ENCODE data around the gene ZBTB39.

The ZBTB39 gene

DNA sequence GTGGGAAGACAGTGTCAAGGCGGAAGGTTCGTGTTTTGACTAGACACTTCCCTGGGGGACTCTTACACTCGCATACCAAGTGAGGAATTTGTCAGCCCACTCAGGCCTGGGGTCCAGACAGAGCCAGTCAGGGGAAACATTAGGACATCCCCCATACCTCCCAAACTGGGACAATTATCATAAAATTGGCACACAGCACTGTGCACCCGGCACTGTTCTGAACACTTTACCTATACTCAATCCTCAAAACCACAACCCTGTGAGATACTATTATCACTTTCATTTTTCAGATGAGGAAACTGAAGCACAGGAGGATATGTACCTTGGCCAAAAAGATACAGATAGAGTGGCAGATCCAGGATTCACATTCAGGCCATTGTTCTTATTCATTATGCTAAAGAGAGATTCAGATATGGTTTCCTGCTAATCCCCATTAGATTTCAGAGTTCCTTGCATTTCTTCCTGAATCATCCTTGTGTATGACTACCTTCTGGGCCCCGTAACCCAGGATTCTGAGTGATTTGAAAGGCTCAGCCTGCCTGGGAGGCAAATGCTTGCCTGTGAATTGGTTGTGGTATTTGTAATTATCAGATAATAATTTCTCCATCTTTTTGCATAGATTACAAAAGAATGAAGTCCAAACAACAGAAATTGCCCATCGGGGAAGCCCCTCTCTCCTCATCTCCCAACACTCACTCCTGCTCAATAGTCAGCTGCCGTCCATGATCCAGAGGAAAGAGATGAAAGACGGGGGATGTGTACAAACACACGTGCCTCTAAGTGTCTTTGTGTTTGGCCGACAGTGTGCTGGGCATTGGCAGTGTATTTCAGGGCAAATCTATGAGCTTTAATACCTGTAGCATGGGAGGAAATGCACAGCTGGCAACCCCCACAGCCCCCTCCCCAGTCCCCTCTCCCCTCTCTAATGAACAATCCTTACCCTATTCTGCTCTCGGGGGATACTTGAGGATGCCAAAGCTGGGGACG is 5.4 kb upstream of the ZBTB39 start:
- H3K4me3 ChIP-seq (ENCODE audit: low read length) = no peak overlapping the region
- no peak overlapping the region for H3K4me2 ChIP-seq (ENCODE audit: low read length)
- H3K4me1 ChIP-seq (ENCODE audit: control insufficient read depth, insufficient read depth, low read length) = peaks cover 7% of the 10 kb centered on the region
- peaks cover 49% of the 10 kb centered on the region for H3K27me3 ChIP-seq (ENCODE audit: control insufficient read depth, insufficient read depth, low read length)
- H3K9ac ChIP-seq (ENCODE audit: low read depth, low read length) = no peak overlapping the region
- H3K9me3 ChIP-seq (replicated peaks; ENCODE audit: low read length) = no peaks in the 10 kb centered on the region
- no peaks in the 10 kb centered on the region for H3K36me3 ChIP-seq (ENCODE audit: insufficient read depth, low read length)

- Histone ChIP-seq H3K4me3 (ENCODE audit: low read length) (no peak overlapping the region), H3K4me2 (ENCODE audit: low read length) (no peak overlapping the region), H3K36me3 (ENCODE audit: insufficient read depth, low read length) (no peaks in the 10 kb centered on the region), H3K27me3 (ENCODE audit: control insufficient read depth, insufficient read depth, low read length) (peaks cover 39% of the 10 kb centered on the region), H3K9ac (ENCODE audit: low read depth, low read length) (no peak overlapping the region), H3K9me3 (replicated peaks; ENCODE audit: low read length) (no peaks in the 10 kb centered on the region), H3K4me1 (ENCODE audit: control insufficient read depth, insufficient read depth, low read length) (peaks cover 9% of the 10 kb centered on the region)
Observed at GRCh38 chr12:57010627-57011247, 4.4 kb upstream of the ZBTB39 start.

GRCh38 chr12:57009949-57010626 is 3.7 kb upstream of the ZBTB39 start:
- Histone ChIP-seq H3K4me2 (ENCODE audit: low read length) (no peak overlapping the region), H3K27me3 (ENCODE audit: control insufficient read depth, insufficient read depth, low read length) (peaks cover 33% of the 10 kb centered on the region), H3K9ac (ENCODE audit: low read depth, low read length) (no peak overlapping the region), H3K36me3 (ENCODE audit: insufficient read depth, low read length) (no peaks in the 10 kb centered on the region), H3K4me3 (ENCODE audit: low read length) (no peak overlapping the region), H3K9me3 (replicated peaks; ENCODE audit: low read length) (no peaks in the 10 kb centered on the region), H3K4me1 (ENCODE audit: control insufficient read depth, insufficient read depth, low read length) (peaks cover 15% of the 10 kb centered on the region)

DNA sequence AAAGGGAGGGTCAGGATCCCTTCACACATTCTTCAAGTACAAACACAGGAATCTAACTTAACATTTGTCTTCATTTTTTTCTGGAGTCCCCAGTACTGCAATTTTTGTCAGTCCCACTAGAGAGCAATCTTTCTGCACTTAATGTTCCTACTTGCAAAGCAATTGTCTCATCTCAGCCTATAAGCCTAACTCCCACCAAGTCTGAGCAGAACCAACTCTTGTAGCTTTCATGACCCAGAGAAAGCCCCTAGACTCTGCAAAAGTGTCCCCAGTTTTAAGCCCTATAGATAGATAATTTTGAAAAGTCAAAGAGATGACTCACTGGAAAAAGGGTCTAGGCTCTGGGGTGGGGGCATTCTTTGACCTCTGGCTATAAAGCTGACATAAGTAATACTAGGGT is 1.8 kb upstream of the ZBTB39 start:
- H3K36me3 ChIP-seq (ENCODE audit: insufficient read depth, low read length) = peaks cover 15% of the 10 kb centered on the region
- no peak overlapping the region for H3K4me3 ChIP-seq (ENCODE audit: low read length)

GRCh38 chr12:57006809-57007475 is 596 bp upstream of the ZBTB39 start:
- Histone ChIP-seq H3K9ac (ENCODE audit: low read depth, low read length) (peak overlapping the region; percentile 55), H3K27me3 (ENCODE audit: control insufficient read depth, insufficient read depth, low read length) (peaks cover 2% of the 10 kb centered on the region), H3K4me1 (ENCODE audit: control insufficient read depth, insufficient read depth, low read length) (peaks cover 19% of the 10 kb centered on the region), H3K9me3 (replicated peaks; ENCODE audit: low read length) (no peaks in the 10 kb centered on the region), H3K4me2 (ENCODE audit: low read length) (peak overlapping the region; percentile 72), H3K4me3 (ENCODE audit: low read length) (peak overlapping the region; percentile 65), H3K36me3 (ENCODE audit: insufficient read depth, low read length) (peaks cover 27% of the 10 kb centered on the region)

More for the DNA sequence above, 1.8 kb upstream of the ZBTB39 start:
- peaks cover 19% of the 10 kb centered on the region for H3K4me1 ChIP-seq (ENCODE audit: control insufficient read depth, insufficient read depth, low read length)
- no peak overlapping the region for H3K4me2 ChIP-seq (ENCODE audit: low read length)
- H3K9ac ChIP-seq (ENCODE audit: low read depth, low read length) = no peak overlapping the region
- H3K27me3 ChIP-seq (ENCODE audit: control insufficient read depth, insufficient read depth, low read length) = peaks cover 13% of the 10 kb centered on the region
- no peaks in the 10 kb centered on the region for H3K9me3 ChIP-seq (replicated peaks; ENCODE audit: low read length)

DNA sequence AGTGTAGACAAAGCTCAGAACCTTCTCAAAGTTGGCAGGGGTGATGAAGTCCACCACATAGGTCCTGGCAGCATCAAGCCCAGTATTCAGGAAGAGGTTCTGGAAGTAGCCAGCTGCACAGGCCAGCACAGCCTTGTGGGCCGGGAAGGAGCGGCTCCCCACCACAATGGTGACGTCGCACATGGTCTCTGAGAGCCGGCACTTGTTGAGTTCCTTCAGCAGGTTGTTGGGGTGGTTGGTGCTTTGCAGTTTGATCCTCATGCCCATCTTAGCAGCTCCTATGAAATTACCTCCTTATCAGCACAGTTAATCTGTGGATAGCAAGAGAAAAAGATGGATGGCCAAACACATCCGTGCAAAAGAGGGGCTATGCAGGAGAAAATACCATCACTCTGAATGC is 1.7 kb downstream of the ZBTB39 start:
- Histone ChIP-seq H3K36me3 (ENCODE audit: insufficient read depth, low read length) (peaks cover 39% of the 10 kb centered on the region), H3K4me2 (ENCODE audit: low read length) (peak overlapping the region; percentile 96), H3K4me1 (ENCODE audit: control insufficient read depth, insufficient read depth, low read length) (peaks cover 27% of the 10 kb centered on the region), H3K4me3 (ENCODE audit: low read length) (no peak overlapping the region), H3K27me3 (ENCODE audit: control insufficient read depth, insufficient read depth, low read length) (no peaks in the 10 kb centered on the region), H3K9ac (ENCODE audit: low read depth, low read length) (no peak overlapping the region), H3K9me3 (replicated peaks; ENCODE audit: low read length) (no peaks in the 10 kb centered on the region)

DNA sequence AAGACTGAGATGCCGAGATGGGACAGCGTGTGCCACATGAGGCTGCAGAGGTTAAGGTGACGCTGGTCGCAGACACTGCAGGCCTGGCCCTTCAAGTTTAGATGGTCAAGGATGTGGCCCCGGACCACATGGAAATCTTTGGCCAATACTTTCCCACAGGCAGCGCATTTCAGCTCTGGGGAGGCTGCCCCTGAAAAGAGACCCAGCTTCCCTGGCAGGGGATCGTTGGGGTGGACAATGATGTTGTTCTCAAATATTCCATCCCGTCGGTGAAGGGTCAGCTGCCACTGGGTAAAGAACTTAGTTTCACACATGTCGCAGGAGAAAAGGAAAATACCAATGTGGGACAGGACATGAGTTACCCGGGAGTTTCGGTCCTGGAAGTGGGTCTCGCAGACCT is 3.0 kb downstream of the ZBTB39 start:
- Histone ChIP-seq H3K9ac (ENCODE audit: low read depth, low read length) (no peak overlapping the region), H3K36me3 (ENCODE audit: insufficient read depth, low read length) (peaks cover 39% of the 10 kb centered on the region), H3K4me2 (ENCODE audit: low read length) (no peak overlapping the region), H3K4me1 (ENCODE audit: control insufficient read depth, insufficient read depth, low read length) (peaks cover 29% of the 10 kb centered on the region), H3K27me3 (ENCODE audit: control insufficient read depth, insufficient read depth, low read length) (no peaks in the 10 kb centered on the region), H3K4me3 (ENCODE audit: low read length) (no peak overlapping the region), H3K9me3 (replicated peaks; ENCODE audit: low read length) (no peaks in the 10 kb centered on the region)

GRCh38 chr12:57001448-57001906 is 4.9 kb downstream of the ZBTB39 start:
- peaks cover 24% of the 10 kb centered on the region for H3K4me1 ChIP-seq (ENCODE audit: control insufficient read depth, insufficient read depth, low read length)
- H3K4me3 ChIP-seq (ENCODE audit: low read length) = no peak overlapping the region
- H3K9me3 ChIP-seq (replicated peaks; ENCODE audit: low read length) = no peaks in the 10 kb centered on the region
- no peak overlapping the region for H3K4me2 ChIP-seq (ENCODE audit: low read length)
- peaks cover 39% of the 10 kb centered on the region for H3K36me3 ChIP-seq (ENCODE audit: insufficient read depth, low read length)
- no peak overlapping the region for H3K9ac ChIP-seq (ENCODE audit: low read depth, low read length)
- no peaks in the 10 kb centered on the region for H3K27me3 ChIP-seq (ENCODE audit: control insufficient read depth, insufficient read depth, low read length)

- H3K4me1 ChIP-seq (ENCODE audit: control insufficient read depth, insufficient read depth, low read length) = peaks cover 21% of the 10 kb centered on the region
- H3K9ac ChIP-seq (ENCODE audit: low read depth, low read length) = no peak overlapping the region
- H3K9me3 ChIP-seq (replicated peaks; ENCODE audit: low read length) = no peaks in the 10 kb centered on the region
- no peak overlapping the region for H3K4me2 ChIP-seq (ENCODE audit: low read length)
- no peaks in the 10 kb centered on the region for H3K27me3 ChIP-seq (ENCODE audit: control insufficient read depth, insufficient read depth, low read length)
- H3K4me3 ChIP-seq (ENCODE audit: low read length) = no peak overlapping the region
- peaks cover 39% of the 10 kb centered on the region for H3K36me3 ChIP-seq (ENCODE audit: insufficient read depth, low read length)
Observed at GRCh38 chr12:57000393-57000792, 6.0 kb downstream of the ZBTB39 start.

DNA sequence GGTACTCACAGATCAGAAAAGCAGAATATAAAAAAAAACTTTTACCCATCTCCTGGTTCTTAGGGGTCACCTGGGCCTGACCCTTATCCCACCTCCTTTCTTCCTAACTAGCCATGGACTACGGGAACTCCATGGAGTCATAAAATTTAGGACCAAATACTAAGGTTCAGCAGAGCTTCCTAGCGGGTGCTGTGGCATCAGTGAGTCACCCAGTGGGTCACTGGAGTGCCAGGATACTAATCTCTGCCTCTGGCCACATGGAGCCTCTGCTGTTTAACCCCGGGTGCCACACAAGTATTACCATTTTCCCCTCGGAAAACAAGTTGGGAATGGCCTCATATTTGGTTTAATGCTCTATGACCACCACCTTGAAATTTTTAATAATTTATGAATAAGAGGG is 6.9 kb downstream of the ZBTB39 start:
- Histone ChIP-seq H3K4me3 (ENCODE audit: low read length) (no peak overlapping the region), H3K9me3 (replicated peaks; ENCODE audit: low read length) (no peaks in the 10 kb centered on the region), H3K4me1 (ENCODE audit: control insufficient read depth, insufficient read depth, low read length) (peaks cover 14% of the 10 kb centered on the region), H3K27me3 (ENCODE audit: control insufficient read depth, insufficient read depth, low read length) (no peaks in the 10 kb centered on the region), H3K4me2 (ENCODE audit: low read length) (no peak overlapping the region), H3K9ac (ENCODE audit: low read depth, low read length) (no peak overlapping the region), H3K36me3 (ENCODE audit: insufficient read depth, low read length) (peaks cover 36% of the 10 kb centered on the region)

DNA sequence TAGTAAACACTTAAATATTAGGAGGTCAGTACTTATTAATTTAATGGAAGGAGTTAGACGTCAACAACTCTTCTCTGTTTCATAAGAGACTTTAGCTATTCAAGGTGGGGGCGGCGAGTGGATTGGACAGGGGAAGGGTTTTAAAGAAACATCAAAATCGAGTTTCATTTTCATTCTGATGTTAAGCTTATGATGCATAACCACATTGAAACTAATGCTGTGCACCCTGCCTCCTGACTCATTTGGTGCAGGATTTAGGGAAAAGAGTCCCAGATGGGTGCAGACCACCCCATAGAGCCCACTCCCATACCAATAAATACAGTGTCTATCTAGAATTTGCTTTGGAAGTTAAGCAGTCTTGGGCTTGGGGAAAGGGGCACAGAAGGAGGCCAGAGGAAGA is 7.4 kb downstream of the ZBTB39 start:
- Histone ChIP-seq H3K36me3 (ENCODE audit: insufficient read depth, low read length) (peaks cover 32% of the 10 kb centered on the region), H3K4me1 (ENCODE audit: control insufficient read depth, insufficient read depth, low read length) (peaks cover 14% of the 10 kb centered on the region), H3K4me3 (ENCODE audit: low read length) (no peak overlapping the region), H3K9me3 (replicated peaks; ENCODE audit: low read length) (no peaks in the 10 kb centered on the region), H3K27me3 (ENCODE audit: control insufficient read depth, insufficient read depth, low read length) (no peaks in the 10 kb centered on the region), H3K9ac (ENCODE audit: low read depth, low read length) (no peak overlapping the region), H3K4me2 (ENCODE audit: low read length) (no peak overlapping the region)
